ENCODE measurements around the gene CDC42EP5. TPM values are rescaled to one million over a fixed set of nuclear protein-coding genes. Genes with fewer than 3 reads are reported as not detected.
"Not testable (repeated sequence)": the region's sequence is repeated elsewhere in the genome, so short reads cannot be mapped to it uniquely, and the experiment has no call there.

Gene CDC42EP5
- total and polyA plus RNA-seq, 7 donors, result 1.1 to 7.4 (median 5.0) TPM

GRCh38 chr19:54493967-54494585, 21.0 kb upstream of the CDC42EP5 start:
- 70 to 80% (median 73%) methylated on average over 10 of the region's 10 CpGs for WGBS, 3 donors
- intact Hi-C loops (cut with DNase I), result no loop called here
- TF ChIP-seq CTCF (IDR thresholded peaks at IDR 0.05), result no peak
- no peaks in the 10 kb centered on the region for H3K9me3 ChIP-seq
- no peaks in the 10 kb centered on the region for H3K36me3 ChIP-seq (ENCODE audit: insufficient read depth in 1 of 2, low read depth in 1 of 2)
- no peak overlapping the region for H3K27ac ChIP-seq
- no peak for DNase-seq
- no peaks in the 10 kb centered on the region for H3K4me1 ChIP-seq
- no peak for ATAC-seq
- H3K27me3 ChIP-seq (ENCODE audit: insufficient read depth in 3 of 3, low read length in 2 of 3), result peaks cover 0 to 5% (median 4%) of the 10 kb centered on the region in 3 donors
- H3K4me3 ChIP-seq, result no peak overlapping the region

- H3K9me3 ChIP-seq; H3K27ac ChIP-seq; DNase-seq; H3K27me3 ChIP-seq (ENCODE audit: insufficient read depth in 3 of 3, low read length in 2 of 3); H3K36me3 ChIP-seq (ENCODE audit: insufficient read depth in 1 of 2, low read depth in 1 of 2); H3K4me1 ChIP-seq; ATAC-seq; intact Hi-C loops (cut with DNase I); H3K4me3 ChIP-seq: not testable (repeated sequence)
- WGBS, 3 donors, result 71 to 88% (median 81%) methylated on average over 5 of the region's 5 CpGs
Measured at GRCh38 chr19:54493056-54493455, 20.0 kb upstream of the CDC42EP5 start.

GRCh38 chr19:54492568-54492967, 19.5 kb upstream of the CDC42EP5 start:
- Histone ChIP-seq H3K4me3 (no peak overlapping the region), H3K9me3 (no peaks in the 10 kb centered on the region), H3K27ac (no peak overlapping the region), H3K36me3 (ENCODE audit: insufficient read depth in 1 of 2, low read depth in 1 of 2) (no peaks in the 10 kb centered on the region), H3K27me3 (ENCODE audit: insufficient read depth in 3 of 3, low read length in 2 of 3) (peaks cover 0 to 5% (median 4%) of the 10 kb centered on the region in 3 donors), H3K4me1 (no peaks in the 10 kb centered on the region)
- ATAC-seq (no peak), DNase-seq (no peak)
- intact Hi-C loops (cut with DNase I), result no loop called here
- TF ChIP-seq CTCF (IDR thresholded peaks at IDR 0.05), result no peak
- WGBS, 3 donors, result 75 to 91% (median 85%) methylated on average over 18 of the region's 18 CpGs

- intact Hi-C loops (cut with DNase I), result no loop called here
- H3K27me3 ChIP-seq (ENCODE audit: insufficient read depth in 3 of 3, low read length in 2 of 3), result peaks cover 0 to 10% (median 5%) of the 10 kb centered on the region in 3 donors
Measured at GRCh38 chr19:54489766-54490165, 16.7 kb upstream of the CDC42EP5 start.

GRCh38 chr19:54489341-54489740, 16.2 kb upstream of the CDC42EP5 start:
- no peak for DNase-seq
- TF ChIP-seq CTCF (IDR thresholded peaks at IDR 0.05), result no peak
- ATAC-seq, result no peak
- WGBS, 3 donors, result 66 to 74% (median 73%) methylated on average over 7 of the region's 7 CpGs
- Histone ChIP-seq H3K27me3 (ENCODE audit: insufficient read depth in 3 of 3, low read length in 2 of 3) (peaks cover 0 to 11% (median 2%) of the 10 kb centered on the region in 3 donors), H3K9me3 (no peaks in the 10 kb centered on the region), H3K4me3 (no peak overlapping the region), H3K4me1 (no peaks in the 10 kb centered on the region), H3K36me3 (ENCODE audit: insufficient read depth in 1 of 2, low read depth in 1 of 2) (no peaks in the 10 kb centered on the region), H3K27ac (no peak overlapping the region)
- intact Hi-C loops (cut with DNase I), result no loop called here

More at GRCh38 chr19:54489766-54490165, 16.7 kb upstream of the CDC42EP5 start:
- no peak for DNase-seq
- TF ChIP-seq CTCF (IDR thresholded peaks at IDR 0.05), result no peak
- WGBS, 3 donors, result 64 to 68% (median 65%) methylated on average over 9 of the region's 9 CpGs
- Histone ChIP-seq H3K27ac (no peak overlapping the region), H3K4me1 (no peaks in the 10 kb centered on the region), H3K36me3 (ENCODE audit: insufficient read depth in 1 of 2, low read depth in 1 of 2) (no peaks in the 10 kb centered on the region), H3K4me3 (no peak overlapping the region), H3K9me3 (no peaks in the 10 kb centered on the region)
- ATAC-seq, result no peak
